T-helper 1 cell treated with Interleukin-12 subunit alpha and Interleukin-12 subunit beta and Interleukin-4 antibody, amounts not matched to agents 30 μg/mL and 1 μg/mL, for 36 hours (primary cell): Measurements from ENCODE around the gene CALN1.

Experiments
- H3K27ac Mint-ChIP-seq: one replicate; pipeline ENCODE4 v1.8.0; 2021; ENCODE audit warnings: mild to moderate bottlenecking, mixed read lengths
- H3K27me3 Mint-ChIP-seq: one replicate; pipeline ENCODE4 v1.8.0; 2021; ENCODE audit warnings: low read depth, mixed read lengths
- H3K36me3 Mint-ChIP-seq: one replicate; pipeline ENCODE4 v1.8.0; 2021; ENCODE audit warnings: low read depth, mixed read lengths
- H3K4me1 Mint-ChIP-seq: one replicate; pipeline ENCODE4 v1.8.0; 2021; ENCODE audit warnings: low read depth, mixed read lengths
- H3K4me3 Mint-ChIP-seq: one replicate; pipeline ENCODE4 v1.8.0; 2021; ENCODE audit warnings: mild to moderate bottlenecking, moderate library complexity, mixed read lengths
- H3K9me3 Mint-ChIP-seq: one replicate; pipeline ENCODE4 v1.8.0; 2021; ENCODE audit warnings: mixed read lengths

Gene CALN1

DNA sequence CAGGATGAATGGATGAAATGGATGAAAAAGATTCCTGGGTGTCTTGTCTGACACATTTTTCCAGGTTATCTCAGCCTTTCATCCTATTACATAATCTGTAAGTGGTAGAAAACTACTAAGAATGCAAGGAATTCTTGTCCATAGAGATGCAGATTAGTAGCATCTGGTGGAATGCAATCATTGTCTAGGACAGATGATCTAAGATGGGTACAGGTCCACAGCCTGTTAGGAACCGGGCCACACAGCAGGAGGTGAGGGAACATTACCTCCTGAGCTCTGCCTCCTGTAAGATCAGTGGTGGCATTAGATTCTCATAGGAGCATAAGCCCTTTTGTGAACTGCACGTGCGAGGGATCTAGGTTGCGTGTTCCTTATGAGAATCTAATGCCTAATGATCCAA lies 225.0 kb downstream of the CALN1 start:
- peaks cover 16% of the 10 kb centered on the region for H3K9me3 Mint-ChIP-seq
- H3K4me1 Mint-ChIP-seq = no peaks in the 10 kb centered on the region
- no peaks in the 10 kb centered on the region for H3K27me3 Mint-ChIP-seq
- H3K36me3 Mint-ChIP-seq = no peaks in the 10 kb centered on the region
- no peak overlapping the region for H3K4me3 Mint-ChIP-seq
- H3K27ac Mint-ChIP-seq = no peak overlapping the region

GRCh38 chr7:72183835-72184234 lies 228.3 kb downstream of the CALN1 start:
- no peak overlapping the region for H3K4me3 Mint-ChIP-seq
- no peaks in the 10 kb centered on the region for H3K4me1 Mint-ChIP-seq
- peaks cover 18% of the 10 kb centered on the region for H3K9me3 Mint-ChIP-seq
- no peak overlapping the region for H3K27ac Mint-ChIP-seq
- no peaks in the 10 kb centered on the region for H3K36me3 Mint-ChIP-seq
- H3K27me3 Mint-ChIP-seq = no peaks in the 10 kb centered on the region

DNA sequence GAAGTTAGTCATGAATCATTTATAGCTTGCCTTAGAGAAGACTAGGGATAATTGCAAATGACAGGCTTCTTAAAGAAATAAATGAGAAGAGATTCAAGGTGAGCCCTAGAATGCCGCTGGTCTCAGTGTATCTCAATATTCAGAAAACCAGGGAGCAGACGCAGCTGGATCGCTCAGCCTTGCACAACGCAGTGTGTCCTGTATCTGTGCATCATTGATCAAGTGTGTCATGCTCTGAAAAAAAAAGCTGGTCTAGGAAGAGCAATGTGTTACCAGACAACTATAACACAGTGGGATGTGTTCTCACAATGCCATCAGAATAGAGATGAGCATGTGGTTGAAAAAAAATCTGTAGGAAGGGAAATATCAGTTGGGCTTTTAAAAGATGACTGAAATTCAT lies 230.1 kb downstream of the CALN1 start:
- Mint-ChIP-seq H3K27ac (no peak overlapping the region), H3K36me3 (no peaks in the 10 kb centered on the region), H3K9me3 (peaks cover 26% of the 10 kb centered on the region), H3K4me1 (no peaks in the 10 kb centered on the region), H3K4me3 (no peak overlapping the region), H3K27me3 (no peaks in the 10 kb centered on the region)

- Mint-ChIP-seq H3K9me3 (peaks cover 37% of the 10 kb centered on the region), H3K27me3 (no peaks in the 10 kb centered on the region), H3K4me3 (no peak overlapping the region), H3K27ac (no peak overlapping the region), H3K4me1 (no peaks in the 10 kb centered on the region), H3K36me3 (no peaks in the 10 kb centered on the region)
Measured at GRCh38 chr7:72176875-72177274, 235.3 kb downstream of the CALN1 start.

DNA sequence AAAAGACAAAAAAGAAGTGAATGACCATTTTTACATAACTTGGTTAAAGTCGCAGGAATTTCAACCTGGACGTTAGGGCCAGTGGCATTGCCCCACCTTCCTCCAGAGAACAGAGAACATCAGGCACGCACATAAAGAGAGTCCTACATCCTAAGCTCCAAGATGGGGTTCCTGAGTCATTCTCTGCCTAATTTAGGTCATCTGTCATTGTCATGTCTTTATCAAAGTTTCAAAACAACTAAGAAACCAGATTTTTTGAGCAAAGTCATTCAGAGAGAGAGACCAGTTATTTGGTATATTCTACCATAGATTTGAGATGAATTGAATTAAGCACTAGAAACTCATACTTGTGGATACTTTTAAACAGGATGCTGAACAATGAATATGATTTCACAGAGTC lies 241.7 kb downstream of the CALN1 start:
- Mint-ChIP-seq H3K36me3 (no peaks in the 10 kb centered on the region), H3K4me1 (no peaks in the 10 kb centered on the region), H3K9me3 (peaks cover 43% of the 10 kb centered on the region), H3K27me3 (no peaks in the 10 kb centered on the region), H3K4me3 (no peak overlapping the region), H3K27ac (no peak overlapping the region)

DNA sequence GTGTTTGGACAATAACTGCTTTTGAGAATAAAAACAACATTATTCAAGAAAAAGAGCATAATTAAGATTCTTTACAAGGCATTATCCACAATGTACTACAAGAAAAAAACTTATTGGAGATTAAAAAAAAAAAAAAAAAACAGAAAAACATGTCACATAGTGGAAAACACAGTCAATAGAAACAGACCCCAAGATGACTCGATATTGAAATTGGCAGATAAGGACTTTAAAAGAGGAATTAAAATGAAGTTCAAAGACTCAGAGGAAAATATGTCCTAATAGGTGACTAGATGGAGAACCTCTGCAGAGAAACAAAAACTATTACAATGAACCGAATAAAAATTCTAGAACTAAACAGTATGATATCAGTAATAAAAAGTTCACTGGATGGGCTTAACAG lies 248.9 kb downstream of the CALN1 start:
- Mint-ChIP-seq H3K4me3 (no peak overlapping the region), H3K9me3 (peaks cover 29% of the 10 kb centered on the region), H3K36me3 (no peaks in the 10 kb centered on the region), H3K27ac (no peak overlapping the region), H3K4me1 (no peaks in the 10 kb centered on the region), H3K27me3 (no peaks in the 10 kb centered on the region)

DNA sequence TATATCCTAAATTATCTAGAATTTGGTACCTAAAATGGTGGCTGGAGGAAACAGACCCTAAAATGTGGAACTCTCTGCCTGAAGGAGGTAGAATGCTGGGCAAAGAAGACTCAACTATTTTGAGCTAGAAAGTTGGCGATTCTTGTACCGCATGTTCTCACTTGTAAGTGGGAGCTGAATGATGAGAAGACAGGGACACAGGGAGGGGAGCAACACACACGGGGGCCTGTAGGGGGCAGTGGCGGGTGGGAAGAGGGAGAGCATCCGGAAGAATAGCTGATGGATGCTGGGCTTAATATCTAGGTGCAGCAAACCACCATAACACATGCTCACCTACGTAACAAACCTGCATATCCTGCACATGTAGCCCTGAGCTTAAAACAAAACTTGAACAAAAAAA lies 250.6 kb downstream of the CALN1 start:
- Mint-ChIP-seq H3K27ac (no peak overlapping the region), H3K36me3 (no peaks in the 10 kb centered on the region), H3K4me1 (no peaks in the 10 kb centered on the region), H3K4me3 (no peak overlapping the region), H3K27me3 (no peaks in the 10 kb centered on the region), H3K9me3 (peaks cover 23% of the 10 kb centered on the region)

GRCh38 chr7:72159911-72160310 lies 252.2 kb downstream of the CALN1 start:
- Mint-ChIP-seq H3K9me3 (peaks cover 23% of the 10 kb centered on the region), H3K27ac (no peak overlapping the region), H3K4me3 (no peak overlapping the region), H3K27me3 (no peaks in the 10 kb centered on the region), H3K36me3 (no peaks in the 10 kb centered on the region), H3K4me1 (no peaks in the 10 kb centered on the region)

GRCh38 chr7:72156671-72157070 lies 255.5 kb downstream of the CALN1 start:
- Mint-ChIP-seq H3K9me3 (peaks cover 10% of the 10 kb centered on the region), H3K27ac (no peak overlapping the region), H3K27me3 (no peaks in the 10 kb centered on the region), H3K4me1 (no peaks in the 10 kb centered on the region), H3K36me3 (no peaks in the 10 kb centered on the region), H3K4me3 (no peak overlapping the region)

GRCh38 chr7:72153132-72153512 lies 259.0 kb downstream of the CALN1 start:
- Mint-ChIP-seq H3K4me3 (no peak overlapping the region), H3K36me3 (peaks cover 2% of the 10 kb centered on the region), H3K27me3 (no peaks in the 10 kb centered on the region), H3K27ac (no peak overlapping the region), H3K9me3 (peaks cover 26% of the 10 kb centered on the region), H3K4me1 (no peaks in the 10 kb centered on the region)

DNA sequence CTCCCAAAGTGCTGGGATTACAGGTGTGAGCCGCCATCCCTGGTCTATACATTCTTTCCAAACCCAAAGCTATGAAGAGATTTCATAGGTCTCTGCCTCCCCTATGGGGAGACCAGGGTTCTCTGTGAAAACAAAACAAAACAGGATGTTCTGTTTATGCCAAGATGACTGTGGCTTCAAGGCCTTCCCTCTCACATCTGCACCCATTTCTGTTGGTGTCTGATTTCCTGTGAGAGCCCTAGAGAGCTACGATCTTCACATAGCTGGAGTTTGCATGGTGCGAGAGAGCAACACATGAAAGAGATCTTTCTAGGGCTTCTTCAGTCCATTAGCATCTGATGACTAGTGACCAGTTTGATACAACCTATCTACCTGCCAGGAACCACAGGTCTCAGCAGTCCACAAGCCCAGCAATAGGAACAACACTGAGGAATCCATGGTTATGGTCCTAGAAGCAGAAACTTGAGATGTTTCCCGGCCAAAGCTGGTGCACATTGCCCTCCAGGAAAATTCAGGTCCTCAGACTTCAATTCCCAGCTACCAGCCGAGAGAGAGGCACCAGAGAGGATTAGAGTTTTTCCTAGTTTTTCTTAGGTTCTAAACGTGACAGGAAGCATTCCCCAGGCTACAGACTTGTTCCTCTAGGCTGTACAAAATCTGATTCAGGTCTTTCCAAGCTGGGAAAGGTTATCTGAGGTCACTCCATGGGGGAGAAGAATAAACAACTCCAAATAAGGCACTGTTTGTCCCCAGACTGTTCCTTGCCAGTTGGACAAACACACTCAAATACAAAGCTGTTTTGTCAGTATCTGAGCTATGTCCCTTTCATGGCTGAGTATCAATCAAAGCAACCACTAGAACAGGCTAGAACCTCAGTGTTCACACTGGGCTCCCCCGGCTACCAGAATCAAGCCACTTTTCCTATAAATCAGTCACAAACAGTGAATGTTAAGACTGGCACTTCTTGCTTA lies 259.7 kb downstream of the CALN1 start:
- Mint-ChIP-seq H3K27me3 (no peaks in the 10 kb centered on the region), H3K36me3 (peaks cover 2% of the 10 kb centered on the region), H3K27ac (no peak overlapping the region), H3K4me1 (no peaks in the 10 kb centered on the region), H3K4me3 (no peak overlapping the region), H3K9me3 (peaks cover 22% of the 10 kb centered on the region)

- no peaks in the 10 kb centered on the region for H3K27me3 Mint-ChIP-seq
Measured at GRCh38 chr7:72140566-72140965, 271.6 kb downstream of the CALN1 start.

DNA sequence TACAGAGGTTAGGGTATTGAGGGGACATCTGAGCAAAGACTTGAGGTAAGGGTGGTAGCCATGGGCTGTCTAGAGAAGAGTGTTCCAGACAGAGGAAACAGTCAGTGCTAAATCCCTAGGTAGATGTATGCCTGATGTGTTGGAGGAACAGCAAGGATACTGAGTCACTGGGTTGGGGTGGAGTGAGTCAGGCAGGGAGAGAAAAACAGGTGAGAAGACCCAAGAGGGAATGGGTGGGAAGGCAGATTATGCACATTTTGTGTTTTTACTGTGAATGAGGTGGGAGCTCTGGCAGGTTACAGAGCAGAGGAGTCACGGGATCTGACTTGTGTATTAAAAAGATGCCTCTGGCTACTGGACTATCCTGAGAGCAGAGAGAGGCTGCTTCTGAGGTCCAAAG lies 285.0 kb downstream of the CALN1 start:
- no peaks in the 10 kb centered on the region for H3K27me3 Mint-ChIP-seq
- H3K36me3 Mint-ChIP-seq = no peaks in the 10 kb centered on the region
- H3K27ac Mint-ChIP-seq = no peak overlapping the region
- peaks cover 32% of the 10 kb centered on the region for H3K9me3 Mint-ChIP-seq
- no peaks in the 10 kb centered on the region for H3K4me1 Mint-ChIP-seq
- H3K4me3 Mint-ChIP-seq = no peak overlapping the region

More at GRCh38 chr7:72140566-72140965, 271.6 kb downstream of the CALN1 start:
- Mint-ChIP-seq H3K4me1 (no peaks in the 10 kb centered on the region), H3K36me3 (no peaks in the 10 kb centered on the region), H3K4me3 (no peak overlapping the region), H3K9me3 (peaks cover 35% of the 10 kb centered on the region), H3K27ac (no peak overlapping the region)

GRCh38 chr7:72123913-72124312 lies 288.2 kb downstream of the CALN1 start:
- Mint-ChIP-seq H3K36me3 (no peaks in the 10 kb centered on the region), H3K27me3 (no peaks in the 10 kb centered on the region), H3K9me3 (peaks cover 33% of the 10 kb centered on the region), H3K4me3 (no peak overlapping the region), H3K27ac (no peak overlapping the region), H3K4me1 (no peaks in the 10 kb centered on the region)

DNA sequence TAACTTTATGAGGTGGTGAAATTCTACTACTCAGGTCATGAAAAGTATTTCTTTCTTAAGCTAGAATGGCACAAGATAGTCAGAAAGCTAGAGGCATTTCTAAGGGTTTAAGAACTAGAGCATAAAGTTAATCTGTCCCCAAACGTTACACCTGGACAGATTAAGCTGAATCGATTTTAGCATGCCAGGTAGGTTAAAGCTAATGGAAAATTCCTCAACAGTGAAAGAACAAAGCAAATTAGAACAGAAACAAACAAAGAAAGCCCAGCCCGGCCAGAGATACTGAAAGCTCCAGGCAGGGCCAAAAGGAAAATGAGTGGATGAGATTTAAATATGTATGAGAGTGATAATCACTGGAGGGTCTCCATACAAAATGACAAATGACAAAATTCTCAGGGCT lies 293.8 kb downstream of the CALN1 start:
- Mint-ChIP-seq H3K36me3 (no peaks in the 10 kb centered on the region), H3K4me3 (no peak overlapping the region), H3K27ac (no peak overlapping the region), H3K4me1 (no peaks in the 10 kb centered on the region), H3K27me3 (no peaks in the 10 kb centered on the region), H3K9me3 (peaks cover 20% of the 10 kb centered on the region)
